Neural cell (in vitro differentiated cells): ENCODE data around the gene ZNF211. TPM values are rescaled to one million over a fixed set of nuclear protein-coding genes. Genes with fewer than 3 reads are reported as not detected.

ENCODE experiments used
- H2AFZ ChIP-seq: fragments of 200-600, 300-800 bp; sonication (generic), shearing (Covaris generic); 2 replicates; pipeline ENCODE4 v1.6.0; 2014; ENCODE audit warnings: low read depth, mild to moderate bottlenecking, antibody characterized with exemption, low read length, moderate library complexity
- H3F3A ChIP-seq: fragments of 200-600 bp; shearing (Covaris generic); 2 replicates; pipeline ENCODE4 v1.6.1; 2016; ENCODE audit warnings: mild to moderate bottlenecking, moderate library complexity, mixed read lengths, antibody characterized with exemption, low read length; ENCODE audit not compliant: insufficient read depth, poor library complexity, severe bottlenecking
- H3K27ac ChIP-seq: fragments of 200-600, 300-800 bp; sonication (generic), shearing (Covaris generic); 2 replicates; pipeline ENCODE4 v1.5.1; 2014; ENCODE audit warnings: mild to moderate bottlenecking, low read length, moderate library complexity
- H3K27me3 ChIP-seq: fragments of 300-800, 200-600 bp; sonication (generic), shearing (Covaris generic); 2 replicates; pipeline ENCODE4 v1.6.0; 2014; ENCODE audit warnings: mild to moderate bottlenecking, low read depth, low read length, moderate library complexity; ENCODE audit not compliant: insufficient read depth
- H3K36me3 ChIP-seq: fragments of 300-800, 200-600 bp; sonication (generic), shearing (Covaris generic); 2 replicates; pipeline ENCODE4 v1.5.1; 2014; ENCODE audit warnings: mild to moderate bottlenecking, antibody characterized with exemption, low read length, moderate library complexity; ENCODE audit not compliant: insufficient read depth
- H3K4me2 ChIP-seq: fragments of 300-800, 200-600 bp; sonication (generic), shearing (Covaris generic); 2 replicates; pipeline ENCODE4 v1.6.0; 2014; ENCODE audit warnings: mild to moderate bottlenecking, low read length
- H3K4me3 ChIP-seq: fragments of 300-800, 200-600 bp; sonication (generic), shearing (Covaris generic); 2 replicates; pipeline ENCODE4 v1.5.1; 2014; ENCODE audit warnings: mild to moderate bottlenecking, low read length, moderate library complexity
- H3K79me2 ChIP-seq: fragments of 200-600 bp; shearing (Covaris generic); replicated peaks from 2 replicates; pipeline ENCODE4 v1.6.0; 2014; ENCODE audit warnings: mild to moderate bottlenecking, low read length, moderate library complexity; ENCODE audit not compliant: insufficient read depth
- H3K9ac ChIP-seq: fragments of 300-800, 200-600 bp; sonication (generic), shearing (Covaris generic); 2 replicates; pipeline ENCODE4 v1.6.1; 2016; ENCODE audit warnings: mild to moderate bottlenecking, low read length, mixed read lengths
- H3K9me2 ChIP-seq: fragments of 200-600 bp; shearing (Covaris generic); 2 replicates; pipeline ENCODE4 v1.6.1; 2016; ENCODE audit warnings: mild to moderate bottlenecking, low read length, mixed read lengths; ENCODE audit not compliant: insufficient read depth
- H3K9me3 ChIP-seq: fragments of 200-600, 300-800 bp; sonication (generic), shearing (Covaris generic); 2 replicates; pipeline ENCODE4 v1.6.1; 2016; ENCODE audit warnings: mild to moderate bottlenecking, mixed run types, low read length, moderate library complexity, mixed read lengths
- H4K20me1 ChIP-seq: fragments of 200-600 bp; shearing (Covaris generic); 2 replicates; pipeline ENCODE4 v1.6.1; 2016; ENCODE audit warnings: mild to moderate bottlenecking, mixed run types; ENCODE audit not compliant: insufficient read depth
- CTCF ChIP-seq: fragments of 450-650 bp; IDR thresholded peaks from 2 replicates; pipeline ENCODE4 v1.5.1; 2014; ENCODE audit warnings: antibody characterized with exemption, mild to moderate bottlenecking, moderate library complexity; ENCODE audit not compliant: poor library complexity, severe bottlenecking
- EP300 ChIP-seq: fragments of 450-650 bp; conservative IDR thresholded peaks from 2 replicates; pipeline ENCODE4 v1.6.1; 2014; ENCODE audit warnings: antibody characterized with exemption, mild to moderate bottlenecking, moderate library complexity; ENCODE audit not compliant: poor library complexity, severe bottlenecking
- EZH2 ChIP-seq: fragments of 200-600, 300-800 bp; shearing (Covaris generic), sonication (generic); IDR thresholded peaks from 2 replicates; pipeline ENCODE4 v1.6.1; 2014; ENCODE audit warnings: antibody characterized with exemption, low read length, borderline replicate concordance, mild to moderate bottlenecking; ENCODE audit not compliant: insufficient read depth, poor library complexity, severe bottlenecking
- MXI1 ChIP-seq: fragments of 450-650 bp; conservative IDR thresholded peaks from 2 replicates; pipeline ENCODE4 v1.6.1; 2014; ENCODE audit warnings: antibody characterized with exemption, mild to moderate bottlenecking; ENCODE audit not compliant: poor library complexity, severe bottlenecking
- POLR2AphosphoS5 ChIP-seq: IDR thresholded peaks from 2 replicates; pipeline ENCODE4 v1.6.1; 2012
- RAD21 ChIP-seq: fragments of 450-650 bp; conservative IDR thresholded peaks from 2 replicates; pipeline ENCODE4 v1.6.1; 2014; ENCODE audit warnings: antibody characterized with exemption, mild to moderate bottlenecking, moderate library complexity
- REST ChIP-seq: IDR thresholded peaks from 2 replicates; pipeline ENCODE4 v1.6.1; 2012; ENCODE audit warnings: borderline replicate concordance
- SMC3 ChIP-seq: fragments of 450-650 bp; conservative IDR thresholded peaks from 2 replicates; pipeline ENCODE4 v1.6.1; 2014; ENCODE audit warnings: antibody characterized with exemption, mild to moderate bottlenecking, moderate library complexity; ENCODE audit not compliant: poor library complexity
- TAF1 ChIP-seq: IDR thresholded peaks from 2 replicates; pipeline ENCODE4 v1.6.1; 2012; ENCODE audit warnings: low read depth
- polyA plus RNA-seq: library from polyadenylated mRNA; depleted of rRNA; stranded (reverse); fragments of >200 nt; gene quantifications from 2 replicates; pipeline ENCODE4 v1.2.3, GENCODE V29; 2014

Gene ZNF211
- polyA plus RNA-seq, 1 donor from 2014 or later = 47.6 TPM

- Histone ChIP-seq H3K9ac (no peak overlapping the region), H3K27ac (no peak overlapping the region), H3F3A (no peaks in the 10 kb centered on the region), H3K27me3 (no peaks in the 10 kb centered on the region), H3K9me3 (no peaks in the 10 kb centered on the region), H2AFZ (no peak overlapping the region), H3K36me3 (peaks cover 41% of the 10 kb centered on the region), H4K20me1 (no peaks in the 10 kb centered on the region), H3K9me2 (no peaks in the 10 kb centered on the region), H3K79me2 (no peaks in the 10 kb centered on the region), H3K4me2 (no peak overlapping the region), H3K4me3 (no peak overlapping the region)
- TF ChIP-seq TAF1 (no peak), POLR2AphosphoS5 (no peak), MXI1 (no peak), REST (no peak), SMC3 (no peak), CTCF (no peak)
These were observed 10.8 kb downstream of the ZNF211 start for GRCh38 chr19:57643734-57644133.

GRCh38 chr19:57648331-57649003, 15.5 kb downstream of the ZNF211 start:
- H3K4me3 ChIP-seq = no peak overlapping the region
- H3K9me2 ChIP-seq = no peaks in the 10 kb centered on the region
- H3K36me3 ChIP-seq = peaks cover 4% of the 10 kb centered on the region
- no peaks in the 10 kb centered on the region for H3K27me3 ChIP-seq
- H3K79me2 ChIP-seq = no peaks in the 10 kb centered on the region
- no peak overlapping the region for H3K4me2 ChIP-seq
- no peaks in the 10 kb centered on the region for H3F3A ChIP-seq
- no peak overlapping the region for H2AFZ ChIP-seq
- no peak overlapping the region for H3K9ac ChIP-seq
- no peaks in the 10 kb centered on the region for H4K20me1 ChIP-seq
- H3K9me3 ChIP-seq = no peaks in the 10 kb centered on the region
- H3K27ac ChIP-seq = no peak overlapping the region
- TF ChIP-seq EP300 (no peak), MXI1 (no peak), POLR2AphosphoS5 (no peak), REST (no peak), SMC3 (no peak), CTCF (no peak), RAD21 (no peak), EZH2 (no peak), TAF1 (no peak)
